T1000 (cell line): ENCODE measurements around the gene DDRGK1.
A peak's percentile ranks its signal among the peaks of the same experiment; 100 is the strongest.

Source experiments
- DNase-seq: peaks from one replicate; lab custom pipeline; 2025; ENCODE audit warnings: mixed read lengths; lab: John Stamatoyannopoulos, UW

Gene DDRGK1

GRCh38 chr20:3235666-3236324 is 31.3 kb upstream of the DDRGK1 start:
- peak; percentile 11 for DNase-seq

- DNase-seq = no peak
Measured at GRCh38 chr20:3233991-3234498, 29.6 kb upstream of the DDRGK1 start.

- DNase-seq = no peak
Measured at GRCh38 chr20:3233131-3233990, 28.9 kb upstream of the DDRGK1 start.

- no peak for DNase-seq
Measured at GRCh38 chr20:3231889-3232588, 27.6 kb upstream of the DDRGK1 start.

- no peak for DNase-seq
Measured at GRCh38 chr20:3231116-3231515, 26.6 kb upstream of the DDRGK1 start.

GRCh38 chr20:3229798-3230197 is 25.3 kb upstream of the DDRGK1 start:
- no peak for DNase-seq

- no peak for DNase-seq
Measured at GRCh38 chr20:3229158-3229557, 24.7 kb upstream of the DDRGK1 start.

GRCh38 chr20:3228750-3229032 is 24.2 kb upstream of the DDRGK1 start:
- DNase-seq = no peak

- DNase-seq = no peak
Measured at GRCh38 chr20:3227936-3228749, 23.7 kb upstream of the DDRGK1 start.

GRCh38 chr20:3227506-3227905 is 23.0 kb upstream of the DDRGK1 start:
- DNase-seq = no peak

GRCh38 chr20:3226864-3227263 is 22.4 kb upstream of the DDRGK1 start:
- no peak for DNase-seq

GRCh38 chr20:3226093-3226492 is 21.6 kb upstream of the DDRGK1 start:
- no peak for DNase-seq

- DNase-seq = no peak
Measured at GRCh38 chr20:3224681-3225421, 20.4 kb upstream of the DDRGK1 start.

GRCh38 chr20:3223994-3224680 is 19.7 kb upstream of the DDRGK1 start:
- no peak for DNase-seq

- DNase-seq = no peak
Measured at GRCh38 chr20:3223651-3223993, 19.1 kb upstream of the DDRGK1 start.

- DNase-seq = no peak
Measured at GRCh38 chr20:3222635-3223600, 18.4 kb upstream of the DDRGK1 start.

- DNase-seq = no peak
Measured at GRCh38 chr20:3221398-3222226, 17.1 kb upstream of the DDRGK1 start.

- no peak for DNase-seq
Measured at GRCh38 chr20:3218307-3218988, 14.0 kb upstream of the DDRGK1 start.
